ENCODE results near the gene NEURL3. TPM values are rescaled to one million over a fixed set of nuclear protein-coding genes. Genes with fewer than 3 reads are reported as not detected.

NEURL3 gene
- total and polyA plus RNA-seq, 2 of the 8 experiments (the other 6 are each of a cell fraction or from before 2014, with no cell fraction given) = not detected

GRCh38 chr2:96539215-96539920, 34.2 kb upstream of the NEURL3 start (continued):
- TF ChIP-seq, protein P1, sequence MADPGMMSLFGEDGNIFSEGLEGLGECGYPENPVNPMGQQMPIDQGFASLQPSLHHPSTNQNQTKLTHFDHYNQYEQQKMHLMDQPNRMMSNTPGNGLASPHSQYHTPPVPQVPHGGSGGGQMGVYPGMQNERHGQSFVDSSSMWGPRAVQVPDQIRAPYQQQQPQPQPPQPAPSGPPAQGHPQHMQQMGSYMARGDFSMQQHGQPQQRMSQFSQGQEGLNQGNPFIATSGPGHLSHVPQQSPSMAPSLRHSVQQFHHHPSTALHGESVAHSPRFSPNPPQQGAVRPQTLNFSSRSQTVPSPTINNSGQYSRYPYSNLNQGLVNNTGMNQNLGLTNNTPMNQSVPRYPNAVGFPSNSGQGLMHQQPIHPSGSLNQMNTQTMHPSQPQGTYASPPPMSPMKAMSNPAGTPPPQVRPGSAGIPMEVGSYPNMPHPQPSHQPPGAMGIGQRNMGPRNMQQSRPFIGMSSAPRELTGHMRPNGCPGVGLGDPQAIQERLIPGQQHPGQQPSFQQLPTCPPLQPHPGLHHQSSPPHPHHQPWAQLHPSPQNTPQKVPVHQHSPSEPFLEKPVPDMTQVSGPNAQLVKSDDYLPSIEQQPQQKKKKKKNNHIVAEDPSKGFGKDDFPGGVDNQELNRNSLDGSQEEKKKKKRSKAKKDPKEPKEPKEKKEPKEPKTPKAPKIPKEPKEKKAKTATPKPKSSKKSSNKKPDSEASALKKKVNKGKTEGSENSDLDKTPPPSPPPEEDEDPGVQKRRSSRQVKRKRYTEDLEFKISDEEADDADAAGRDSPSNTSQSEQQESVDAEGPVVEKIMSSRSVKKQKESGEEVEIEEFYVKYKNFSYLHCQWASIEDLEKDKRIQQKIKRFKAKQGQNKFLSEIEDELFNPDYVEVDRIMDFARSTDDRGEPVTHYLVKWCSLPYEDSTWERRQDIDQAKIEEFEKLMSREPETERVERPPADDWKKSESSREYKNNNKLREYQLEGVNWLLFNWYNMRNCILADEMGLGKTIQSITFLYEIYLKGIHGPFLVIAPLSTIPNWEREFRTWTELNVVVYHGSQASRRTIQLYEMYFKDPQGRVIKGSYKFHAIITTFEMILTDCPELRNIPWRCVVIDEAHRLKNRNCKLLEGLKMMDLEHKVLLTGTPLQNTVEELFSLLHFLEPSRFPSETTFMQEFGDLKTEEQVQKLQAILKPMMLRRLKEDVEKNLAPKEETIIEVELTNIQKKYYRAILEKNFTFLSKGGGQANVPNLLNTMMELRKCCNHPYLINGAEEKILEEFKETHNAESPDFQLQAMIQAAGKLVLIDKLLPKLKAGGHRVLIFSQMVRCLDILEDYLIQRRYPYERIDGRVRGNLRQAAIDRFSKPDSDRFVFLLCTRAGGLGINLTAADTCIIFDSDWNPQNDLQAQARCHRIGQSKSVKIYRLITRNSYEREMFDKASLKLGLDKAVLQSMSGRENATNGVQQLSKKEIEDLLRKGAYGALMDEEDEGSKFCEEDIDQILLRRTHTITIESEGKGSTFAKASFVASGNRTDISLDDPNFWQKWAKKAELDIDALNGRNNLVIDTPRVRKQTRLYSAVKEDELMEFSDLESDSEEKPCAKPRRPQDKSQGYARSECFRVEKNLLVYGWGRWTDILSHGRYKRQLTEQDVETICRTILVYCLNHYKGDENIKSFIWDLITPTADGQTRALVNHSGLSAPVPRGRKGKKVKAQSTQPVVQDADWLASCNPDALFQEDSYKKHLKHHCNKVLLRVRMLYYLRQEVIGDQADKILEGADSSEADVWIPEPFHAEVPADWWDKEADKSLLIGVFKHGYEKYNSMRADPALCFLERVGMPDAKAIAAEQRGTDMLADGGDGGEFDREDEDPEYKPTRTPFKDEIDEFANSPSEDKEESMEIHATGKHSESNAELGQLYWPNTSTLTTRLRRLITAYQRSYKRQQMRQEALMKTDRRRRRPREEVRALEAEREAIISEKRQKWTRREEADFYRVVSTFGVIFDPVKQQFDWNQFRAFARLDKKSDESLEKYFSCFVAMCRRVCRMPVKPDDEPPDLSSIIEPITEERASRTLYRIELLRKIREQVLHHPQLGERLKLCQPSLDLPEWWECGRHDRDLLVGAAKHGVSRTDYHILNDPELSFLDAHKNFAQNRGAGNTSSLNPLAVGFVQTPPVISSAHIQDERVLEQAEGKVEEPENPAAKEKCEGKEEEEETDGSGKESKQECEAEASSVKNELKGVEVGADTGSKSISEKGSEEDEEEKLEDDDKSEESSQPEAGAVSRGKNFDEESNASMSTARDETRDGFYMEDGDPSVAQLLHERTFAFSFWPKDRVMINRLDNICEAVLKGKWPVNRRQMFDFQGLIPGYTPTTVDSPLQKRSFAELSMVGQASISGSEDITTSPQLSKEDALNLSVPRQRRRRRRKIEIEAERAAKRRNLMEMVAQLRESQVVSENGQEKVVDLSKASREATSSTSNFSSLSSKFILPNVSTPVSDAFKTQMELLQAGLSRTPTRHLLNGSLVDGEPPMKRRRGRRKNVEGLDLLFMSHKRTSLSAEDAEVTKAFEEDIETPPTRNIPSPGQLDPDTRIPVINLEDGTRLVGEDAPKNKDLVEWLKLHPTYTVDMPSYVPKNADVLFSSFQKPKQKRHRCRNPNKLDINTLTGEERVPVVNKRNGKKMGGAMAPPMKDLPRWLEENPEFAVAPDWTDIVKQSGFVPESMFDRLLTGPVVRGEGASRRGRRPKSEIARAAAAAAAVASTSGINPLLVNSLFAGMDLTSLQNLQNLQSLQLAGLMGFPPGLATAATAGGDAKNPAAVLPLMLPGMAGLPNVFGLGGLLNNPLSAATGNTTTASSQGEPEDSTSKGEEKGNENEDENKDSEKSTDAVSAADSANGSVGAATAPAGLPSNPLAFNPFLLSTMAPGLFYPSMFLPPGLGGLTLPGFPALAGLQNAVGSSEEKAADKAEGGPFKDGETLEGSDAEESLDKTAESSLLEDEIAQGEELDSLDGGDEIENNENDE (IDR thresholded peaks at IDR 0.05; ENCODE audit: insufficient replicate concordance, low read length) = no peak
- TF ChIP-seq KDM1A (IDR thresholded peaks at IDR 0.05; ENCODE audit: borderline replicate concordance, low read length) (no peak), KDM5A (IDR thresholded peaks at IDR 0.05; ENCODE audit: low read length) (no peak), EGR1 (IDR thresholded peaks at IDR 0.05; ENCODE audit: borderline replicate concordance, low read depth, low read length) (no peak), HDAC6 (IDR thresholded peaks at IDR 0.05; ENCODE audit: low read depth, low read length) (no peak), USF2 (IDR thresholded peaks at IDR 0.05; ENCODE audit: low read length) (no peak), EP300 (IDR thresholded peaks at IDR 0.05; ENCODE audit: borderline replicate concordance in 1 of 2, low read depth in 2 of 2, low read length in 2 of 2) (no peak), BCL11A (IDR thresholded peaks at IDR 0.05; ENCODE audit: low read depth in 2 of 2, low read length in 2 of 2) (no peak), SP1 (IDR thresholded peaks at IDR 0.05; ENCODE audit: low read depth, low read length) (no peak)

All from H1 (cell line).